ENCODE measurements around the gene DHX16. TPM values are rescaled to one million over a fixed set of nuclear protein-coding genes. Genes with fewer than 3 reads are reported as not detected.

DHX16 gene
- total and polyA plus RNA-seq, 2 of the 8 experiments (the other 6 are each of a cell fraction or from before 2014, with no cell fraction given) = 27.4 to 44.4 TPM

- TF ChIP-seq CHD7 (IDR thresholded peaks at IDR 0.05; ENCODE audit: insufficient replicate concordance, low read length) (no peak), YY1 (IDR thresholded peaks at IDR 0.05; ENCODE audit: low read depth, low read length) (no peak), CHD2 (IDR thresholded peaks at IDR 0.05; ENCODE audit: low read length) (no peak), TBP (IDR thresholded peaks at IDR 0.05; ENCODE audit: low read depth, low read length) (no peak), SIRT6 (IDR thresholded peaks at IDR 0.05; ENCODE audit: low read length) (no peak), CTBP2 (IDR thresholded peaks at IDR 0.05; ENCODE audit: borderline replicate concordance, insufficient read depth, insufficient read length, low read length) (no peak), TEAD4 (IDR thresholded peaks at IDR 0.05; ENCODE audit: low read depth, low read length) (no peak), CBX8 (IDR thresholded peaks at IDR 0.05; ENCODE audit: borderline replicate concordance, low read depth, low read length) (no peak), USF2 (IDR thresholded peaks at IDR 0.05; ENCODE audit: low read length) (no peak)
These were observed 16.4 kb upstream of the DHX16 start (continued) for GRCh38 chr6:30689022-30689865.

Measured in H1 (cell line).